HTERT RPE-1 (cell line): ENCODE data around the gene PTPRB.

ENCODE experiments used
- in situ Hi-C: fragments of 300-500 bp; cut with MboI; formaldehyde crosslinking; loops from 4 replicates; pipeline ENCODE4 v1.14.3; 2020; ENCODE audit warnings: low sequenced_read_pairs

PTPRB gene

DNA sequence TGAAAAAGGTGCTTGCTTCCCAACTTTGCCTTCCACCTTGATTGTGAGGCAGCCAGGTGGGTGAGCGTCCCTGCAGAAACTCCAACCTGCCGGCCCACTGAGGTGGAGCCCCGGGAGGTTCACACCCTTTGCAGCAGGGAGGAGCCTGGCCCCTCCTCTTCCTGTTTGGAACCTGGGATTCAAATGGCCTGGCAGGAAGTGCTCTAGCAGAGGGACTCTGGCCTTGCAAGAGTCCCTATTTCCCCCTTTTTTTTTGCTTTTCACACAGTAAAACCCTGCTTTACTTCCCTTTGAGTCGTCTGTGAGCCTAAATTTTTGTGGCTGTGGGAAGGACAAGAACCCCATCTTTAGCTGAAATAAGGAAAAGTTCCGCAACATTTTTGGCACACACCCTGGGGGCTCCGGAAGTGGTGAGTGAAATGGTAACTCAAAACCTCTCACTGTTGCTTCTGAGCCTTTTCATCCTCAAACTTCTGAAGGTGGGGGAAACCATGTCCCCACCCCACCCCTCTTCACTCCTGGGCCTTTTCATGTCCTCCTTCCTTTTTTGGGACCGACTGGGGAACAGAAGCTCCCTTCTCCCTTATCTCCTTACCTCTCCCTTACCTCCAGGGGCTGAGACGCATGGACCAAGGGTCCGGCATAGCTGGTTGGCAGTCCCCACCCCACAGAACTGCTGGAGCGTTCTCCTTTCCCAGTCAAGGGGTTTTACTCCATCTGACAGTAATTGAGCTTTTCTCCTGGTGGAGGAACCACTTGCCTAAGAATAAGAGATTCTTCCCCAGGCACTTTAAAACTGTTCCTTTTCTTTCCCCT lies 169.1 kb downstream of the PTPRB start:
- in situ Hi-C loops, result no loop called here

DNA sequence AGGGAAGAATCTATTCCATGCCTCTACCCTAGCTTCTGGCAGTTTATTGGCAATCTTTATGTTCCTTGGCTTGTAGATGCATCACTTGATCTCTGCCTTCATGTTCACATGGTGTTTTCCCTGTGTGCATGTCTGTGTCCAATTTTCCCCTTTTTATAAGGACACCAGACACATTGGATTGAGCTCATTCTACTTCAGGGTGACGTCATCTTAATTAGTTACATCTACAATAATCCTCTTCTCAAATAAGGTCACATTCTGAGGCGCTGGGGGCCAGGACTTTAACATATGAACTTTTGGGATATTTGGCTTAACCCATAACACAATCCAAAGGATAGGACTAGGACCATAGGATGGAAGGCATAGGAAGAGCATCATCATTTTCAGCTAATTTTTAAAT lies 169.8 kb downstream of the PTPRB start:
- in situ Hi-C loops, result no loop called here

DNA sequence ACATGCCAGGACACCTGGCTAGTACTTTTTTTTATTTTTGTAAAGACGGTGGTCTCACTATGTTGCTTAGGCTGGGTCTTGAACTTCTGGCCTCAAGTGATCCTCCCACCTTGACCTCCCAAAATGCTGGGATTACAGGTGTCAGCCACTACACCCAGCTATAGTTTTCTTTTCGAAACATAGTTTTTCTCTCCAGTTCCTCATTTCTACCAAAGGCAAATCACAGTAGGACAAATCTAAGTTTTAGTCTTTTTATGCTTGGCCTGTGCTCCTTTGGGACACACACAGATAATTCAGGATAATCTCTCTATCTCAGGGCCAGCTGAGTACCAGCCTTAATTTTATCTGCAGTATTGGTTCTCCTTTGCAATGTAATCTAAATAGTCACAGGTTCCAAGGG lies 170.5 kb downstream of the PTPRB start:
- in situ Hi-C loops, result no loop called here
